GM18868 (cell line): ENCODE measurements around the gene ABR.
"Not testable (repeated sequence)": the region's sequence is repeated elsewhere in the genome, so short reads cannot be mapped to it uniquely, and the experiment has no call there.

Source experiments
- ATAC-seq: cut with Tn5 transposase; IDR thresholded peaks from one replicate; pipeline ENCODE4 v1.9.1; 2021; ENCODE audit warnings: mild to moderate bottlenecking, moderate library complexity; ENCODE audit not compliant: unreplicated experiment

ABR gene

GRCh38 chr17:1202291-1202690 lies 22.5 kb upstream of the ABR start:
- no peak for ATAC-seq

GRCh38 chr17:1201132-1201702 lies 21.4 kb upstream of the ABR start:
- no peak for ATAC-seq

GRCh38 chr17:1199271-1199743 lies 19.5 kb upstream of the ABR start:
- ATAC-seq: not testable (repeated sequence)

GRCh38 chr17:1197781-1198490 lies 18.2 kb upstream of the ABR start:
- peak; percentile 63 for ATAC-seq

- no peak for ATAC-seq
These were observed 17.6 kb upstream of the ABR start for GRCh38 chr17:1197379-1197778.

GRCh38 chr17:1196946-1197345 lies 17.2 kb upstream of the ABR start:
- ATAC-seq: no peak

GRCh38 chr17:1192911-1193699 lies 13.3 kb upstream of the ABR start:
- no peak for ATAC-seq

GRCh38 chr17:1190751-1191331 lies 11.1 kb upstream of the ABR start:
- ATAC-seq: no peak

- ATAC-seq: no peak
These were observed 9.2 kb upstream of the ABR start for GRCh38 chr17:1188812-1189504.

GRCh38 chr17:1186923-1187771 lies 7.4 kb upstream of the ABR start:
- ATAC-seq: no peak

GRCh38 chr17:1186214-1186820 lies 6.5 kb upstream of the ABR start:
- ATAC-seq: no peak

- ATAC-seq: peak; percentile 45
These were observed 3.5 kb upstream of the ABR start for GRCh38 chr17:1183171-1183873.

GRCh38 chr17:1182811-1183170 lies 3.0 kb upstream of the ABR start:
- ATAC-seq: no peak

- peak; percentile 30 for ATAC-seq
These were observed 2.0 kb upstream of the ABR start for GRCh38 chr17:1181753-1182137.

- ATAC-seq: peak; percentile 41
These were observed 1.4 kb upstream of the ABR start for GRCh38 chr17:1180958-1181752.

GRCh38 chr17:1179112-1179817 lies 516 bp downstream of the ABR start:
- ATAC-seq: no peak

GRCh38 chr17:1177016-1177700 lies 2.6 kb downstream of the ABR start:
- ATAC-seq: no peak
